ENCODE results near the gene RSRC1.
"Not testable (repeated sequence)": the region's sequence is repeated elsewhere in the genome, so short reads cannot be mapped to it uniquely, and the experiment has no call there.

Gene RSRC1

GRCh38 chr3:158452334-158452733, 342.4 kb downstream of the RSRC1 start:
- no peak for FAIRE-seq
- no peak for DNase-seq (ENCODE audit: insufficient read length, low spot score)

- no peak for DNase-seq (ENCODE audit: insufficient read length, low spot score)
- no peak for FAIRE-seq
Observed at GRCh38 chr3:158453004-158453403, 343.1 kb downstream of the RSRC1 start.

GRCh38 chr3:158453865-158454264, 344.0 kb downstream of the RSRC1 start:
- DNase-seq (ENCODE audit: insufficient read length, low spot score) (no peak), FAIRE-seq (no peak)

GRCh38 chr3:158455406-158455805, 345.5 kb downstream of the RSRC1 start:
- FAIRE-seq (no peak), DNase-seq (ENCODE audit: insufficient read length, low spot score) (no peak)

GRCh38 chr3:158456114-158456513, 346.2 kb downstream of the RSRC1 start:
- DNase-seq (ENCODE audit: insufficient read length, low spot score): no peak
- no peak for FAIRE-seq

- FAIRE-seq (no peak), DNase-seq (ENCODE audit: insufficient read length, low spot score) (no peak)
Observed at GRCh38 chr3:158458464-158458863, 348.6 kb downstream of the RSRC1 start.

GRCh38 chr3:158460926-158461325, 351.0 kb downstream of the RSRC1 start:
- FAIRE-seq: no peak

GRCh38 chr3:158463556-158463955, 353.7 kb downstream of the RSRC1 start:
- DNase-seq (ENCODE audit: insufficient read length, low spot score): no peak
- FAIRE-seq: no peak

More at GRCh38 chr3:158460926-158461325, 351.0 kb downstream of the RSRC1 start:
- DNase-seq (ENCODE audit: insufficient read length, low spot score): no peak

- FAIRE-seq (no peak), DNase-seq (ENCODE audit: insufficient read length, low spot score) (no peak)
Observed at GRCh38 chr3:158465074-158465473, 355.2 kb downstream of the RSRC1 start.

GRCh38 chr3:158470944-158471638, 361.2 kb downstream of the RSRC1 start:
- FAIRE-seq: no peak
- DNase-seq (ENCODE audit: insufficient read length, low spot score): no peak

GRCh38 chr3:158471639-158472294, 361.9 kb downstream of the RSRC1 start:
- no peak for DNase-seq (ENCODE audit: insufficient read length, low spot score)
- FAIRE-seq: no peak

- no peak for DNase-seq (ENCODE audit: insufficient read length, low spot score)
- no peak for FAIRE-seq
Observed at GRCh38 chr3:158479051-158479450, 369.2 kb downstream of the RSRC1 start.

GRCh38 chr3:158483701-158484235, 373.9 kb downstream of the RSRC1 start:
- FAIRE-seq: no peak

GRCh38 chr3:158486200-158486599, 376.3 kb downstream of the RSRC1 start:
- FAIRE-seq (no peak), DNase-seq (ENCODE audit: insufficient read length, low spot score) (no peak)

More at GRCh38 chr3:158483701-158484235, 373.9 kb downstream of the RSRC1 start:
- DNase-seq (ENCODE audit: insufficient read length, low spot score): no peak

GRCh38 chr3:158488670-158489069, 378.8 kb downstream of the RSRC1 start:
- FAIRE-seq (peak; percentile 57), DNase-seq (ENCODE audit: insufficient read length, low spot score) (no peak)

- DNase-seq (ENCODE audit: insufficient read length, low spot score) (no peak), FAIRE-seq (no peak)
Observed at GRCh38 chr3:158489181-158489580, 379.3 kb downstream of the RSRC1 start.

- no peak for FAIRE-seq
- DNase-seq (ENCODE audit: insufficient read length, low spot score): no peak
Observed at GRCh38 chr3:158491968-158492367, 382.1 kb downstream of the RSRC1 start.

GRCh38 chr3:158492685-158493084, 382.8 kb downstream of the RSRC1 start:
- no peak for FAIRE-seq

GRCh38 chr3:158493931-158494330, 384.0 kb downstream of the RSRC1 start:
- FAIRE-seq: no peak
- DNase-seq (ENCODE audit: insufficient read length, low spot score): no peak

More at GRCh38 chr3:158492685-158493084, 382.8 kb downstream of the RSRC1 start:
- no peak for DNase-seq (ENCODE audit: insufficient read length, low spot score)

GRCh38 chr3:158494673-158495072, 384.8 kb downstream of the RSRC1 start:
- FAIRE-seq (no peak), DNase-seq (ENCODE audit: insufficient read length, low spot score) (no peak)

GRCh38 chr3:158495398-158495902, 385.6 kb downstream of the RSRC1 start:
- FAIRE-seq; DNase-seq (ENCODE audit: insufficient read length, low spot score): not testable (repeated sequence)

- FAIRE-seq: no peak
- no peak for DNase-seq (ENCODE audit: insufficient read length, low spot score)
Observed at GRCh38 chr3:158505117-158505516, 395.2 kb downstream of the RSRC1 start.
